ENCODE data around the gene SDHB. TPM values are rescaled to one million over a fixed set of nuclear protein-coding genes. Genes with fewer than 3 reads are reported as not detected.
A peak's percentile ranks its signal among the peaks of the same experiment; 100 is the strongest.

The SDHB gene
- total RNA-seq, 1 experiment from 2014 or later = 178 TPM

- DNase-seq (ENCODE audit: low read depth) = no peak
- in situ Hi-C loops (cut with HindIII; ENCODE audit: low pct_unique_long_range_greater_than_20kb, low sequenced_read_pairs) = no loop called here
Measured at GRCh38 chr1:16981269-16981849, 72.5 kb downstream of the SDHB start.

- in situ Hi-C loops (cut with HindIII; ENCODE audit: low pct_unique_long_range_greater_than_20kb, low sequenced_read_pairs) = no loop called here
- DNase-seq (ENCODE audit: low read depth) = no peak
Measured at GRCh38 chr1:16980473-16981268, 73.2 kb downstream of the SDHB start, which contains the start of gene MFAP2. TSS of gene MFAP2 (minus strand) at chr1:16980620. CDS start at chr1:16978273, 2,347 bp downstream.

- no peak for DNase-seq (ENCODE audit: low read depth)
Measured at GRCh38 chr1:16979475-16980327, 74.1 kb downstream of the SDHB start.

GRCh38 chr1:16978567-16979474 is 75.0 kb downstream of the SDHB start:
- DNase-seq (ENCODE audit: low read depth) = no peak
- in situ Hi-C loops (cut with HindIII; ENCODE audit: low pct_unique_long_range_greater_than_20kb, low sequenced_read_pairs) = no loop called here

More at GRCh38 chr1:16979475-16980327, 74.1 kb downstream of the SDHB start:
- in situ Hi-C loops (cut with HindIII; ENCODE audit: low pct_unique_long_range_greater_than_20kb, low sequenced_read_pairs) = no loop called here

GRCh38 chr1:16978139-16978538 is 75.7 kb downstream of the SDHB start:
- in situ Hi-C loops (cut with HindIII; ENCODE audit: low pct_unique_long_range_greater_than_20kb, low sequenced_read_pairs) = no loop called here
- DNase-seq (ENCODE audit: low read depth) = no peak

GRCh38 chr1:16977377-16977776 is 76.5 kb downstream of the SDHB start:
- in situ Hi-C loops (cut with HindIII; ENCODE audit: low pct_unique_long_range_greater_than_20kb, low sequenced_read_pairs) = no loop called here
- DNase-seq (ENCODE audit: low read depth) = no peak

GRCh38 chr1:16976966-16977365 is 76.9 kb downstream of the SDHB start:
- no peak for DNase-seq (ENCODE audit: low read depth)
- in situ Hi-C loops (cut with HindIII; ENCODE audit: low pct_unique_long_range_greater_than_20kb, low sequenced_read_pairs) = no loop called here

- in situ Hi-C loops (cut with HindIII; ENCODE audit: low pct_unique_long_range_greater_than_20kb, low sequenced_read_pairs) = no loop called here
- no peak for DNase-seq (ENCODE audit: low read depth)
Measured at GRCh38 chr1:16975838-16976237, 78.0 kb downstream of the SDHB start.

- DNase-seq (ENCODE audit: low read depth) = no peak
- in situ Hi-C loops (cut with HindIII; ENCODE audit: low pct_unique_long_range_greater_than_20kb, low sequenced_read_pairs) = no loop called here
Measured at GRCh38 chr1:16975211-16975610, 78.6 kb downstream of the SDHB start.

- DNase-seq (ENCODE audit: low read depth) = no peak
- in situ Hi-C loops (cut with HindIII; ENCODE audit: low pct_unique_long_range_greater_than_20kb, low sequenced_read_pairs) = no loop called here
Measured at GRCh38 chr1:16973215-16973614, 80.6 kb downstream of the SDHB start.

- no peak for DNase-seq (ENCODE audit: low read depth)
- in situ Hi-C loops (cut with HindIII; ENCODE audit: low pct_unique_long_range_greater_than_20kb, low sequenced_read_pairs) = no loop called here
Measured at GRCh38 chr1:16972189-16972895, 81.5 kb downstream of the SDHB start.

- in situ Hi-C loops (cut with HindIII; ENCODE audit: low pct_unique_long_range_greater_than_20kb, low sequenced_read_pairs) = no loop called here
- DNase-seq (ENCODE audit: low read depth) = peak; percentile 14
Measured at GRCh38 chr1:16971341-16972188, 82.3 kb downstream of the SDHB start.

- in situ Hi-C loops (cut with HindIII; ENCODE audit: low pct_unique_long_range_greater_than_20kb, low sequenced_read_pairs) = no loop called here
Measured at GRCh38 chr1:16970132-16970910, 83.5 kb downstream of the SDHB start.

GRCh38 chr1:16969651-16970050 is 84.2 kb downstream of the SDHB start:
- in situ Hi-C loops (cut with HindIII; ENCODE audit: low pct_unique_long_range_greater_than_20kb, low sequenced_read_pairs) = no loop called here

More at GRCh38 chr1:16970132-16970910, 83.5 kb downstream of the SDHB start:
- no peak for DNase-seq (ENCODE audit: low read depth)

GRCh38 chr1:16969057-16969611 is 84.7 kb downstream of the SDHB start:
- in situ Hi-C loops (cut with HindIII; ENCODE audit: low pct_unique_long_range_greater_than_20kb, low sequenced_read_pairs) = no loop called here
- DNase-seq (ENCODE audit: low read depth) = no peak

More at GRCh38 chr1:16969651-16970050, 84.2 kb downstream of the SDHB start:
- DNase-seq (ENCODE audit: low read depth) = no peak
